Measurements from ENCODE around the gene CLEC2D. TPM values are rescaled to one million over a fixed set of nuclear protein-coding genes. Genes with fewer than 3 reads are reported as not detected.
"Not testable (repeated sequence)": the region's sequence is repeated elsewhere in the genome, so short reads cannot be mapped to it uniquely, and the experiment has no call there.

CLEC2D gene
- total RNA-seq, 1 donor from 2014 or later: 20.7 TPM

DNA sequence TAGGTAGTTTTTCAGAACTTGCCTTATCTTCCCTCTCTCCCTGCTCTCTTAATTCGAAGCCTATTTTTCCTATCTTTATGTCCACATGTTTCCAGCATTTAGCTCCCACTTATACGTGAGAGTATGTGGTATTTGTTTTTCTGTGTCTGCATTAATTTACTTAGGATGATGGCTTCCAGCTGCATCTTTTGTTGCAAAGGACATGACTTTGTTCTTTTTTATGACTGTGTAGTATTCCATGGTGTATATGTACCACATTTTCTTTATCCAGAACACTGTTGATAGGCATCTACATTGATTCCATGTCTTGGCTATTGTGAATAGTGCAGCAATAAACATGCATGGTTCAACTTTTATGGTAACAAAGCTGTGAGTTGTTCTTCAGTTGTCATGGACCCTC is 7.8 kb upstream of the CLEC2D start:
- peaks cover 11% of the 10 kb centered on the region for H3K9me3 Mint-ChIP-seq
- H3K36me3 Mint-ChIP-seq: peaks cover 61% of the 10 kb centered on the region
- H3K27me3 Mint-ChIP-seq (ENCODE audit: low read depth): no peaks in the 10 kb centered on the region
- H3K27ac Mint-ChIP-seq: no peak overlapping the region
- no peaks in the 10 kb centered on the region for H3K4me1 Mint-ChIP-seq
- no peak overlapping the region for H3K4me3 Mint-ChIP-seq
- no peak for TF ChIP-seq CTCF (IDR thresholded peaks at IDR 0.05; ENCODE audit: unreplicated experiment)
- DNase-seq (ENCODE audit: low spot score in 2 of 2, unreplicated experiment in 2 of 2): no peak

DNA sequence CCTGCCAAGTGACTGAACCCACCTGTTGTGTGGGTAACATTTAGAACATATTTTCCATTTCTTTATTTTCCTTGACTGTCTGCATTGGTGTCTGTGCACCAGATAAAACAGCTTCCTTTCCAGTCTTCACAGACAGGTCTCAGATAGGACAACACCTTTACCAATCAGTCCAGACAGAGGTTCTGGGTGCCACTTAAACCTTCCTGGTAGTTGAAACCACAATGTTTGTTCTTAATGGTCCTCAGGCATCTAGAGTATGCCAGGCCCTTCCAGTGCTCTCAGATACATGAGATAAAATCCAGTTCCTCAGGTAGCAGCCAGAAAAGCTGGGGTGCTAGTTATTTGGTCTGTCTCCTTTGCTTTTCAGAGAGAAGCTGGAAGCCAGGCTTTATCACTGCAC is 7.0 kb upstream of the CLEC2D start:
- Mint-ChIP-seq H3K27ac (no peak overlapping the region), H3K9me3 (peaks cover 11% of the 10 kb centered on the region), H3K36me3 (peaks cover 61% of the 10 kb centered on the region), H3K27me3 (ENCODE audit: low read depth) (no peaks in the 10 kb centered on the region), H3K4me1 (no peaks in the 10 kb centered on the region), H3K4me3 (no peak overlapping the region)
- TF ChIP-seq CTCF (IDR thresholded peaks at IDR 0.05; ENCODE audit: unreplicated experiment): no peak
- DNase-seq (ENCODE audit: low spot score in 2 of 2, unreplicated experiment in 2 of 2): no peak

DNA sequence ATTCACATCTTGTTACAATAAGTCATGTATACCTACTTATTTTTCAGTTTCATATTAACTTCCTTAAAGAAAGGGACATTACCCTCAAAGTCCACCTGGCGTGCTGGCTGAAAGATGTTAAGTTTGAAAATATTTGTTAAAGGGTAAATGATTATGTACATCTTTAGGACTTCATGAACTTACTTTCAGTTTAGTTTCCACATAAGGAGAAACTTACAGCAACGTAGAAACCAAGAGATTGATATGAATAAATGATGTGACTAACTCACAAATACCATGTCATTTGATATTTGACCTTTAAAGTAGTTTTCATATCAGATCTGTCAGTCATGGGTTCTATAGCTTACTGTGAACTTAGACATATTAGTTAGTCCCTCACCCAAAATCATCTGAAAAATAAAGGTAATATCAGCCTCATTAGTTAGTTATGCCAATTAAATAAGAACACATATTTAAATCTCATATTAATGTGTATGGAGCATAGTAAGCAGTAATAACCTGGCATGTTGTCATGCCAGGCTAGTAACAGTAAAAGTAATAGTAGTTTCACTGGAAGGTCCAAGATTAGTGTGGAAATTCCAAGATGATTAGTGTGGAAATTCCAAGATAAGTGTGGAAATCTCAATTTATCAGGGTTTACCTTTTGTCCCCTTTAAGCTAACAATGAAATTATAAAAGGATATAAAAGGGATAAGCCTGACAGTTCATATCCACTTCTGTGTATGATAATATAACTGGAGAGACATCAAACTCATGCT is 1.9 kb upstream of the CLEC2D start:
- no peak for TF ChIP-seq CTCF (IDR thresholded peaks at IDR 0.05; ENCODE audit: unreplicated experiment)
- H3K4me1 Mint-ChIP-seq: peaks cover 6% of the 10 kb centered on the region
- H3K36me3 Mint-ChIP-seq: peaks cover 43% of the 10 kb centered on the region
- no peaks in the 10 kb centered on the region for H3K27me3 Mint-ChIP-seq (ENCODE audit: low read depth)
- no peak for DNase-seq (ENCODE audit: low spot score in 2 of 2, unreplicated experiment in 2 of 2)
- peaks cover 10% of the 10 kb centered on the region for H3K9me3 Mint-ChIP-seq
- no peak overlapping the region for H3K4me3 Mint-ChIP-seq
- peak overlapping the region; percentile 58 for H3K27ac Mint-ChIP-seq

DNA sequence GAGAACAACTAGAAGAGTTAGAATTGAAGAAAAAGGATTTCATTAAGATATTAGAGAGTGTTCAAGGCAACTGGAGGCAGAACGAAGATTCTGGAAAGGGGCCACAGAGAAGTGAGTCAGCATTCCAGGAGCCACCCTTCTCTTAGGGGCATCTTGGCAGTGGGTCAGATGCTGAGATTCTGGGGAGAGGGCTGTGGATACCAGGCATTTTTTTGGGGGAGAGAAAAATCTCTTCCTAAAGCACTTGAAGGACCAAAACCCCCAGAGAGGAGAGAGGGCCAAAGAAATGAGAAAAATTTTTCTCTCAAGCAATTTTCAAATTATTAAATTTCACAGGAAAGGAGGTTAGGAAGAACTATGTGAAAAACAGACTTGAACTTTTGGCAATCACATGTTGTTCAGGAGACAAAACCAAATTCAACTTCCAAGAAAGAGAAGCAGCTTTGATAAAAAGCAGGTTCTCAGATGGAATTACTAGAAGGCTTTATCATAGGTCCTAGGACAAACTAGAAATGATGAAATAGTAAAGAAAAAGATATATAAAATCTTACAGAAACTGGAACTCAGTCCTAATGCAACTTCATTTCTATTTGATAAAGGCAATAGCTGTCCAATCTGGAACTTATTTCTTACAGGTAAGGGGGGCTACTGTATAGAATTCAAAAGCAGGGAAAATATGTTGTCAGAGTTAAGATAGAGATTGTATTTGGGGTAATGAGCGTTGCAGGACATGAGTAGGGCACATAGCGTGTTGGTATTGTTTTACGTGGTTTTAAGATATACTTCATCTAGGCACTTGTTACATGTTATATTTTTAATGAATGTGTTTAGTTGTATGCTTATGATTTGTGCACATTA is 1.1 kb upstream of the CLEC2D start:
- Mint-ChIP-seq H3K36me3 (peaks cover 40% of the 10 kb centered on the region), H3K4me3 (no peak overlapping the region), H3K27me3 (ENCODE audit: low read depth) (no peaks in the 10 kb centered on the region), H3K9me3 (peaks cover 10% of the 10 kb centered on the region), H3K27ac (peak overlapping the region; percentile 58), H3K4me1 (peaks cover 9% of the 10 kb centered on the region)
- no peak for DNase-seq (ENCODE audit: low spot score in 2 of 2, unreplicated experiment in 2 of 2)
- TF ChIP-seq CTCF (IDR thresholded peaks at IDR 0.05; ENCODE audit: unreplicated experiment): no peak

DNA sequence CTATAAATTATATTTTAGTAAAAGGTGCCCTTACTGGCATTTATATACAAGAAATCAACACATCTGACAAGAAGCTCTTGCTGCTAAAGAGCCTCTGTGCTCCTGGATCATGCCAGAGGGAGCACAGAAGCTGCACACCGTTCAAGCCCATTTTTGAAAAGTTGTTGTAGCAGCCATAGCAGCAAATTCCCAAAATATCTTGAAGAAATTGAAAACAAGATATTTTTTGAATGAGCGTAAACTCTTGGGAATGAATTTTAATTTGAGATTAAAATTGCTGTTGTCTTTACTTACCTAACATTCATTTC is 540 bp upstream of the CLEC2D start:
- no peaks in the 10 kb centered on the region for H3K27me3 Mint-ChIP-seq (ENCODE audit: low read depth)
- no peak for TF ChIP-seq CTCF (IDR thresholded peaks at IDR 0.05; ENCODE audit: unreplicated experiment)
- no peak for DNase-seq (ENCODE audit: low spot score in 2 of 2, unreplicated experiment in 2 of 2)
- H3K36me3 Mint-ChIP-seq: peaks cover 36% of the 10 kb centered on the region
- H3K9me3 Mint-ChIP-seq: peaks cover 10% of the 10 kb centered on the region
- no peak overlapping the region for H3K4me3 Mint-ChIP-seq
- no peak overlapping the region for H3K27ac Mint-ChIP-seq
- peaks cover 12% of the 10 kb centered on the region for H3K4me1 Mint-ChIP-seq

DNA sequence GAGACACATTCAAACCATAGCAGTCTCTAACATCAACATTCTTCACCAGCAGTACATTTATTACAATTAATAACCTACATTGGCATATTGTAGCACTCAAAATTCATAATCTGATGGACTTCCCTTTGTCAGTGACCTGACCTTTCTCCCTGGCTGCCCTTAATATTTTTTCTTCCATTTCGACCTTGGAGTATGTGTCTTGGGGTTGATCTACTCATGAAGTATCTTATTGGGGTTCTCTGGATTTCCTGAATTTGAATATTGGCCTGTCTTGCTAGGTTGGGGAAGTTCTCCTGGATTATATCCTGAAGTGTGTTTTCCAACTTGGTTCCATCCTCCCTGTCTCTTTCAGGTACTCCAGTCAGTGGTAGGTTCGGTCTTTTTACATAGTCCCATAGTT is 2.8 kb downstream of the CLEC2D start:
- Mint-ChIP-seq H3K4me1 (peaks cover 12% of the 10 kb centered on the region), H3K36me3 (peaks cover 43% of the 10 kb centered on the region)
- not testable (repeated sequence) for H3K27ac Mint-ChIP-seq

More for the DNA sequence above, 2.8 kb downstream of the CLEC2D start:
- H3K4me3 Mint-ChIP-seq; DNase-seq (ENCODE audit: low spot score in 2 of 2, unreplicated experiment in 2 of 2); H3K27me3 Mint-ChIP-seq (ENCODE audit: low read depth): not testable (repeated sequence)
- peaks cover 25% of the 10 kb centered on the region for H3K9me3 Mint-ChIP-seq

Measured in mesothelial cell of epicardium (in vitro differentiated cells).